Activated CD8-positive, alpha-beta memory T cell treated with anti-CD3 and anti-CD28 coated beads, Interleukin-2, amount 50 U/mL, for 1 hour (primary cell): ENCODE data around the gene RCHY1.
"Not testable (repeated sequence)": the region's sequence is repeated elsewhere in the genome, so short reads cannot be mapped to it uniquely, and the experiment has no call there.

Source experiments
- DNase-seq: peaks from one replicate; pipeline ENCODE4 v3.0.0-alpha.2; 2020; ENCODE audit errors: extremely low read depth

Gene RCHY1

DNA sequence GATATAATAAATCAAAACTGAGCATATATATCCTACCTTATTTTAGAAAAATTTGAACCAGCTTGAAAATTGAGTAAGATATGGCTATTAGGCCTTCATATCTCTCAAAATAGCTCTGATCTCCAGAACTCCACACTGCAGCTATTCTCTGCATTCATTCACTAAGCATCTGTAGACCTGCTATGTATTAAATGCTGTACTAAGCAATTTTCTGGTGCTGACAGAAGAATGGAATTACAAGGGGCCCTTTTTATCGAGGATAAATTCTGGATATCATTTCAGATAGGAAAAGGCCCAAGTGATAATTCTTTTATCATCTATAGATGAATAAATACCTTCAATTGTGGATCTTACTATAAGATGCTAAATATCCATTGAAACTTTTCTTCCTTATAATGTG is 1.9 kb upstream of the RCHY1 start:
- DNase-seq = no peak

- DNase-seq = no peak
Measured at GRCh38 chr4:75514949-75515612, 878 bp upstream of the RCHY1 start.

DNA sequence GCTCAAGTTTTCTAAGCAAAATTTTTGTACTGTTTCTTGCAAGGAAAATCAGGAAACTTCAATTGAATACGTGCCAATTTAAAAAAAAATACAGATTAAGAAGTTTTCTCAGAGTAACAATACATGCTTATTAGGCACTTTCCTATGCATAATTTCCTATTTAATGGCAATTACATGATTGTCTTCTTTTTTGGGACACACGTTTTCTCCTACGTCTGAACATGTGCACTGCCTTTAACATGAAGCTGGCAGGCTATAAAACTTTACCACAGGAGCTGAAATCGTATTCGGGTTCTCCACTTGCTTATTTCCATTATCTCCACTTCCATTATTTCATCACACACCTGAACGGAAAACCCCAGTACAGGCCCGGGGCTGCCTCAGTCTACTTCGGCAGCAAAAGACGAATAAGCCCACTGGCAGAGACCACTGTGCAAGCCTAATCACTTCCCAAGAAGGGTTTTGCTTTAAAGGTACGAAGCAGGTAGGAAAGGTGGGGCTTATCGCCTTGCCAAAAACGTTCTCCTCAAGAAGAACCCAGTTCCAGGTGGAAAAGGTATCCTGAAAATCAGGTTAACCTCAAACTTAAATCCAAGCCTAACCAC is 575 bp downstream of the RCHY1 start:
- DNase-seq = no peak

GRCh38 chr4:75512386-75513211 is 1.6 kb downstream of the RCHY1 start:
- no peak for DNase-seq

DNA sequence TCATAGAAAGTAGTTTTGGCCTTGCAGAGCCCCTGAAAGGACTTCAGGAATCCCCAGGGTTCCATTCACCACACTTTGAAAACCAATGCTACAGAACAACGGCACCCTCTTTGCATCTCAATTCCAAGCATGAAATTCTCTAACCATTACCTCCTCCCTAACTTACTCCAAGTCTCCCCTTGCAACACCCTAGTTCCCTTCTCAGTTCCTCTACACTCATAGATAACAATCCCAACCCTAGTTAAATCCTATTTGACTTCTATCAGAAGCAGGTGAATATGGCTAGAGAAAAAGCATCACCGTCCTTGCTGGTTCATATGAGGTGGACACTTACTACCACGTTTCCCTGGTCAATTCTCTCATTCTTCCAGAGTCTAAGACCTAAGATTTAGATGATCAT is 2.4 kb downstream of the RCHY1 start:
- no peak for DNase-seq

- DNase-seq = not testable (repeated sequence)
Measured at GRCh38 chr4:75509592-75509991, 4.6 kb downstream of the RCHY1 start.

GRCh38 chr4:75505630-75506029 is 8.6 kb downstream of the RCHY1 start:
- DNase-seq = no peak

GRCh38 chr4:75502671-75503070 is 11.5 kb downstream of the RCHY1 start:
- DNase-seq = no peak

- DNase-seq = no peak
Measured at GRCh38 chr4:75499900-75500299, 14.3 kb downstream of the RCHY1 start.

DNA sequence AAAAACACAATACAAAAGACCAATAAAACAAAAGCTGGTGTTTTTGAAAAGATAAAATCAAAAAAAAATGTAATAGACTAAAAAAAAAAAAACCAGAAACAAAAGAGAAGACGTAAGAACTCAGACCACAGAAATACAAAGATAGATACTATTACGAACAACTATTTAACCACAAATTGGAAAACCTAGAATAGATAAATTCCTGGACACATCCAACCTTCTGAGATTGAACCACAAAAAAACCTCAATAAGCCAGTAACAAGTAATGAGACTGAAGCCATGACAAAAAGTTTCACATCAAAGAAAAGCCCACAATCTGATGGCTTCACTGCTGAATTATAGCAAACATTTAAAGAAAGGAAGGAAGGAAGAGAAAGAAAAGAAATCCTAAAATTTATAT is 16.2 kb downstream of the RCHY1 start:
- no peak for DNase-seq

DNA sequence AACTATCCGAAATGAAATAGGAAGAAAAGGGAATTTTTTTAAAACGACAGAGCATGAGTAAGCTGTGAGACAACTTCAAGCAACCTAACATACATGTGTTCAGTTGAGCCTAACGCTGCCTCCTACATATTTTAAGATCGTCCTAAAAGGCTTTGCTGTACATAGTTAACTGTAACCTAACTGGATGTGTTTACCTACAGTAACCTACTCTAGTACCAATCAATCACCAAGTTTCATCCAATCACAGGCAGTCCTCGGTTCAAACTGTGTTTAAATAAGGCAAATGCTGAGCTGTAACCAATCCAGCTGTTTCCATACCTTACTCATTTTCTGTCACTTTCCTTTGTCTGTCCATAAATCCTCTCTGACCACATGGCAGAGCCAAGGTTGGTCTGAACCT is 17.1 kb downstream of the RCHY1 start:
- DNase-seq = no peak

- DNase-seq = no peak
Measured at GRCh38 chr4:75496406-75496805, 17.8 kb downstream of the RCHY1 start.

- DNase-seq = no peak
Measured at GRCh38 chr4:75495476-75495875, 18.7 kb downstream of the RCHY1 start.

- no peak for DNase-seq
Measured at GRCh38 chr4:75494563-75494962, 19.6 kb downstream of the RCHY1 start.

GRCh38 chr4:75490155-75490554 is 24.0 kb downstream of the RCHY1 start:
- DNase-seq = no peak

GRCh38 chr4:75484190-75484589 is 30.0 kb downstream of the RCHY1 start:
- DNase-seq = no peak

DNA sequence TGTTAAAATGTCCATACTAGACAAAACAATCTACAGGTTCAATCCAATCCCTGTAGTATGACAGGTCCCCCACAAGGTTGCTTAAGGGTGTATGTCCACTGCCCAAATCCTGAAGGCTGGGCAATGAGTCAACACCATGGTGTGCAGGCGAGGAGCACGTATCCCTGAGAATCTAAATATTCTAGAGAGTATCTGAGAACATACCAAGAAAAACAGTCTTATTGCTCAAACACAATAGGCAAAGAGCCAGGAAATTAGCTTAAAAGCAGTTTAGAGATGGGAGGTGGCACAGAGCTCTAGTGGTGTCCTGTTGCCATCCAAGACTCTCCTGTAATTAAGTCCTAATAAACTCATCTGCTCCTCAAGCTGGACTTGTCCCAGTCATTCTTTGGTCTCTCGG is 37.0 kb downstream of the RCHY1 start:
- DNase-seq = no peak

DNA sequence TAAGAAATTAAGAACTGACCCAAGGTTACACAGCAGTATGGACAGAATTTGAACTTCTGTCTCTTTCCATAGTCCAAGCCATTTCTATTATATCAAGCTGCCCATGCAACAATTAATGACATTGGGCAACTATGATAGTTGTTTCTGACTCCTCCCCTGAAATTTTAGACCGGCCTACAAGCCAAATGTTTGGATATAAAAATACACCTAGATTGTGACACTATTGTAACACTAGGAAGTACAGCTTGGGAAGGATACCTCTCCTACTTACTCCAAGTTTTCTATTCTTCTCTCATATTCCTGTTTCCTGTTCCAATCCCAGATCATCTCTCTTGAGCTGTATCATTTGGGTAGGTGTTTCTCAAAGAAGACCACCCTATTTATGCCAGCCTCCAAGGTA is 43.5 kb downstream of the RCHY1 start:
- no peak for DNase-seq

- DNase-seq = no peak
Measured at GRCh38 chr4:75469896-75470295, 44.3 kb downstream of the RCHY1 start.

GRCh38 chr4:75457365-75457764 is 56.8 kb downstream of the RCHY1 start:
- no peak for DNase-seq

GRCh38 chr4:75434105-75434504 is 80.1 kb downstream of the RCHY1 start:
- DNase-seq = no peak

DNA sequence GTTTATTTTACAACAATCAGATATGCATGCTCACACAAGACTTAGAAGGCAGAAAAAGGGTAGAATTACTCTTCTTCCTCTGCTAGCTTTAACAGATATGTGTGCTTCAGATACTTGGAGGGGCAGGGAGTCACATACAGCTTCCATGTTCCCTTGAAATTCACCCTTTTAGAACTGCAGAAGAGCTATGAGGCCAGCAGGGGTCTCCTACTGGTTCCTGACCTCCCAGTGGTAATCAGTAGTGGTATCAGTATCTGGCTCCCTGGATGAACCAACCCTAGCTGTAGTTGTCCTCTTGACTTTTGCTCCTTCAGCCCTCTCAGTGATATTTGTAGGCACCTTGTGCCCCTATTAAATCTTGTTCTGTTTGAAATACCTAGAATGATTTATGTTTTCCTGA is 81.5 kb downstream of the RCHY1 start:
- no peak for DNase-seq

GRCh38 chr4:75429208-75429607 is 85.0 kb downstream of the RCHY1 start:
- DNase-seq = no peak
